Mesenchymal stem cell (in vitro differentiated cells and primary cell): ENCODE results near the gene OSBPL9.
A peak's percentile ranks its signal among the peaks of the same experiment; 100 is the strongest.
"Not testable (repeated sequence)": the region's sequence is repeated elsewhere in the genome, so short reads cannot be mapped to it uniquely, and the experiment has no call there.

Experiments
- DNase-seq: peaks from one replicate; pipeline ENCODE4 v3.0.0-alpha.2; 2013
- H2AFZ ChIP-seq: one replicate; pipeline ENCODE4 v1.6.1; 2013; ENCODE audit warnings: low read depth, mild to moderate bottlenecking, control low read depth, inconsistent platforms, low read length, moderate library complexity
- H2AK5ac ChIP-seq: 2 replicates; pipeline ENCODE4 v1.6.1; 2013; ENCODE audit warnings: low read length, moderate library complexity, mild to moderate bottlenecking, inconsistent platforms; ENCODE audit not compliant: severe bottlenecking
- H2BK120ac ChIP-seq: one replicate; pipeline ENCODE4 v1.6.1; 2013; ENCODE audit warnings: low read depth, mild to moderate bottlenecking, inconsistent platforms, low read length, moderate library complexity
- H2BK12ac ChIP-seq, 2 experiments: one replicate each; pipeline ENCODE4 v1.6.1; 2013; ENCODE audit warnings: inconsistent platforms in 2 of 2, low read length in 2 of 2, mild to moderate bottlenecking in 2 of 2, moderate library complexity in 2 of 2, control low read depth in 1 of 2
- H2BK15ac ChIP-seq: one replicate; pipeline ENCODE4 v1.6.1; 2013; ENCODE audit warnings: mild to moderate bottlenecking, low read depth, inconsistent platforms; ENCODE audit not compliant: poor library complexity, severe bottlenecking
- H2BK5ac ChIP-seq: 2 replicates; pipeline ENCODE4 v1.6.1; 2013; ENCODE audit warnings: low read depth, mild to moderate bottlenecking, low read length, control low read depth, inconsistent platforms; ENCODE audit not compliant: poor library complexity, severe bottlenecking
- H3K14ac ChIP-seq, 2 experiments: one replicate each; pipeline ENCODE4 v1.6.1; 2013; ENCODE audit warnings: inconsistent platforms in 2 of 2, low read length in 2 of 2, control low read depth in 1 of 2, mild to moderate bottlenecking in 1 of 2, moderate library complexity in 1 of 2
- H3K18ac ChIP-seq, 2 experiments: one replicate each; pipeline ENCODE4 v1.6.1; 2013; ENCODE audit warnings: inconsistent platforms in 2 of 2, low read length in 2 of 2, control low read depth in 1 of 2, low read depth in 1 of 2, mild to moderate bottlenecking in 1 of 2
- H3K23ac ChIP-seq, 2 experiments: one replicate each; pipeline ENCODE4 v1.6.1; 2013; ENCODE audit warnings: inconsistent platforms in 2 of 2, low read length in 2 of 2, mild to moderate bottlenecking in 2 of 2, moderate library complexity in 2 of 2, control low read depth in 1 of 2
- H3K27ac ChIP-seq: 2 replicates; pipeline ENCODE4 v1.5.1; 2013; ENCODE audit warnings: mild to moderate bottlenecking, moderate library complexity, low read length, control low read depth, inconsistent platforms; ENCODE audit not compliant: poor library complexity, severe bottlenecking
- H3K27me3 ChIP-seq, 2 experiments: 2 replicates each; pipeline versions ENCODE4 v1.6.1 to v1.7.0; 2013; ENCODE audit warnings: low read length in 2 of 2, mild to moderate bottlenecking in 2 of 2, moderate library complexity in 2 of 2, control low read depth in 1 of 2, inconsistent platforms in 1 of 2; ENCODE audit not compliant: control insufficient read depth in 1 of 2, insufficient read depth in 1 of 2
- H3K36me3 ChIP-seq, 2 experiments: 2 replicates each; pipeline versions ENCODE4 v1.6.1 to v1.7.0; 2013; ENCODE audit warnings: low read length in 2 of 2, control low read depth in 1 of 2, inconsistent platforms in 1 of 2, low read depth in 1 of 2, mild to moderate bottlenecking in 1 of 2; ENCODE audit not compliant: insufficient read depth in 2 of 2, control insufficient read depth in 1 of 2
- H3K4ac ChIP-seq, 2 experiments: one replicate each; pipeline ENCODE4 v1.6.1; 2013; ENCODE audit warnings: inconsistent platforms in 2 of 2, low read length in 2 of 2, mild to moderate bottlenecking in 2 of 2, moderate library complexity in 2 of 2, control low read depth in 1 of 2, low read depth in 1 of 2
- H3K4me1 ChIP-seq: 2 replicates; pipeline ENCODE4 v1.6.1; 2013; ENCODE audit warnings: low read depth, low read length, control low read depth; ENCODE audit not compliant: control insufficient read depth, insufficient read depth
- H3K4me2 ChIP-seq: 2 replicates; pipeline ENCODE4 v1.6.1; 2013; ENCODE audit warnings: low read length, mild to moderate bottlenecking, inconsistent platforms; ENCODE audit not compliant: poor library complexity, severe bottlenecking
- H3K4me3 ChIP-seq, 2 experiments: 2 replicates each; pipeline versions ENCODE4 v1.5.1 to v1.7.0; 2013; ENCODE audit warnings: low read length in 2 of 2, mild to moderate bottlenecking in 2 of 2, control low read depth in 1 of 2, low read depth in 1 of 2; ENCODE audit not compliant: insufficient read depth in 1 of 2
- H3K79me1 ChIP-seq: replicated peaks from 2 replicates; pipeline ENCODE4 v1.6.1; 2013; ENCODE audit warnings: mild to moderate bottlenecking, control low read depth, low read length, inconsistent platforms; ENCODE audit not compliant: poor library complexity, severe bottlenecking
- H3K9ac ChIP-seq: 2 replicates; pipeline ENCODE4 v1.7.0; 2013; ENCODE audit warnings: mild to moderate bottlenecking, low read length, moderate library complexity
- H3K9me3 ChIP-seq: 2 replicates; pipeline ENCODE4 v1.7.0; 2013; ENCODE audit warnings: mild to moderate bottlenecking, low read length; ENCODE audit not compliant: control insufficient read depth
- H4K8ac ChIP-seq: one replicate; pipeline ENCODE4 v1.6.1; 2013; ENCODE audit warnings: inconsistent platforms, mild to moderate bottlenecking, low read length, moderate library complexity
- H4K91ac ChIP-seq: one replicate; pipeline ENCODE4 v1.6.1; 2013; ENCODE audit warnings: mild to moderate bottlenecking, low read length, inconsistent platforms
- WGBS: methylation state at CpG from one replicate; pipeline ENCODE4 v1.1.7; 2013; ENCODE audit warnings: mixed read lengths; 5-methylcytosine and 5-hydroxymethylcytosine counted together

OSBPL9 gene

GRCh38 chr1:51818487-51818886 is 201.6 kb downstream of the OSBPL9 start:
- Histone ChIP-seq H3K18ac (no peak overlapping the region), H3K27ac (peak overlapping the region; percentile 86), H4K91ac (no peak overlapping the region), H3K4me1 (peaks cover 2% of the 10 kb centered on the region), H4K8ac (no peak overlapping the region), H3K4me3 (no peak overlapping the region), H2AFZ (no peak overlapping the region), H3K9ac (no peak overlapping the region), H3K36me3 (peaks cover 0 to 96% of the 10 kb centered on the region in 2 experiments), H2BK5ac (no peak overlapping the region), H3K9me3 (no peaks in the 10 kb centered on the region), H2AK5ac (no peak overlapping the region), H3K23ac (no peak overlapping the region), H3K4ac (no peak overlapping the region), H3K14ac (no peak overlapping the region), H2BK120ac (no peak overlapping the region), H3K4me2 (peak overlapping the region; percentile 37), H2BK15ac (no peak overlapping the region), H3K79me1 (peaks cover 4% of the 10 kb centered on the region), H2BK12ac (no peak overlapping the region), H3K27me3 (no peaks in the 10 kb centered on the region)
- no peak for DNase-seq
- 98% methylated on average over 2 of the region's 3 CpGs for WGBS

- H2BK120ac ChIP-seq, DNase-seq, H2AFZ ChIP-seq, H3K4me2 ChIP-seq, H3K14ac ChIP-seq, H3K9me3 ChIP-seq, H3K4me1 ChIP-seq, H2BK15ac ChIP-seq, H3K18ac ChIP-seq, H3K79me1 ChIP-seq, H2BK12ac ChIP-seq, H3K4ac ChIP-seq, H3K4me3 ChIP-seq, H4K91ac ChIP-seq, H2AK5ac ChIP-seq, H3K9ac ChIP-seq, H3K23ac ChIP-seq, H4K8ac ChIP-seq, H2BK5ac ChIP-seq, H3K27me3 ChIP-seq: not testable (repeated sequence)
- H3K27ac ChIP-seq: peak overlapping the region; percentile 86
- WGBS: over 99% methylated on average over 7 of the region's 9 CpGs
- H3K36me3 ChIP-seq: peaks cover 0 to 94% of the 10 kb centered on the region in 2 experiments
These were observed 202.1 kb downstream of the OSBPL9 start for GRCh38 chr1:51819021-51819420.

- H2BK120ac ChIP-seq: no peak overlapping the region
- no CpG with 5 or more reads among the region's 1 CpG for WGBS
- no peak overlapping the region for H2BK15ac ChIP-seq
- no peak overlapping the region for H2BK12ac ChIP-seq
- H3K79me1 ChIP-seq: peaks cover 2% of the 10 kb centered on the region
- H3K14ac ChIP-seq: no peak overlapping the region
- H3K23ac ChIP-seq: no peak overlapping the region
- no peaks in the 10 kb centered on the region for H3K9me3 ChIP-seq
- H3K4ac ChIP-seq: no peak overlapping the region
- no peak overlapping the region for H4K91ac ChIP-seq
- H3K9ac ChIP-seq: no peak overlapping the region
- H3K27me3 ChIP-seq: no peaks in the 10 kb centered on the region
- H3K4me1 ChIP-seq: peaks cover 2% of the 10 kb centered on the region
- no peak overlapping the region for H3K4me2 ChIP-seq
- no peak overlapping the region for H3K4me3 ChIP-seq
- no peak overlapping the region for H2AK5ac ChIP-seq
- H3K36me3 ChIP-seq: peaks cover 0 to 92% of the 10 kb centered on the region in 2 experiments
- H4K8ac ChIP-seq: no peak overlapping the region
- H2AFZ ChIP-seq: no peak overlapping the region
- no peak overlapping the region for H2BK5ac ChIP-seq
- H3K18ac ChIP-seq: no peak overlapping the region
- no peak for DNase-seq
- peak overlapping the region; percentile 82 for H3K27ac ChIP-seq
These were observed 202.9 kb downstream of the OSBPL9 start for GRCh38 chr1:51819810-51820209.

GRCh38 chr1:51829058-51829457 is 212.2 kb downstream of the OSBPL9 start:
- Histone ChIP-seq H2AFZ (no peak overlapping the region), H3K9me3 (no peaks in the 10 kb centered on the region), H2BK15ac (no peak overlapping the region), H2BK5ac (no peak overlapping the region), H3K79me1 (peaks cover 14% of the 10 kb centered on the region), H3K4me3 (no peak overlapping the region), H3K4ac (no peak overlapping the region), H3K27me3 (no peaks in the 10 kb centered on the region), H3K36me3 (peaks cover 5 to 71% of the 10 kb centered on the region in 2 experiments), H3K18ac (no peak overlapping the region), H4K8ac (peak overlapping the region; percentile 13), H3K23ac (no peak overlapping the region), H4K91ac (no peak overlapping the region), H3K4me1 (no peaks in the 10 kb centered on the region), H2AK5ac (no peak overlapping the region), H2BK120ac (no peak overlapping the region), H3K27ac (no peak overlapping the region), H3K9ac (no peak overlapping the region), H3K4me2 (no peak overlapping the region), H3K14ac (no peak overlapping the region), H2BK12ac (no peak overlapping the region)
- DNase-seq: no peak
- WGBS: 100% methylated on average over 1 of the region's 2 CpGs
